Measurements from ENCODE around the gene TMSB10. TPM values are rescaled to one million over a fixed set of nuclear protein-coding genes. Genes with fewer than 3 reads are reported as not detected.

Gene TMSB10
- total RNA-seq, 1 experiment from 2014 or later = 869 TPM

DNA sequence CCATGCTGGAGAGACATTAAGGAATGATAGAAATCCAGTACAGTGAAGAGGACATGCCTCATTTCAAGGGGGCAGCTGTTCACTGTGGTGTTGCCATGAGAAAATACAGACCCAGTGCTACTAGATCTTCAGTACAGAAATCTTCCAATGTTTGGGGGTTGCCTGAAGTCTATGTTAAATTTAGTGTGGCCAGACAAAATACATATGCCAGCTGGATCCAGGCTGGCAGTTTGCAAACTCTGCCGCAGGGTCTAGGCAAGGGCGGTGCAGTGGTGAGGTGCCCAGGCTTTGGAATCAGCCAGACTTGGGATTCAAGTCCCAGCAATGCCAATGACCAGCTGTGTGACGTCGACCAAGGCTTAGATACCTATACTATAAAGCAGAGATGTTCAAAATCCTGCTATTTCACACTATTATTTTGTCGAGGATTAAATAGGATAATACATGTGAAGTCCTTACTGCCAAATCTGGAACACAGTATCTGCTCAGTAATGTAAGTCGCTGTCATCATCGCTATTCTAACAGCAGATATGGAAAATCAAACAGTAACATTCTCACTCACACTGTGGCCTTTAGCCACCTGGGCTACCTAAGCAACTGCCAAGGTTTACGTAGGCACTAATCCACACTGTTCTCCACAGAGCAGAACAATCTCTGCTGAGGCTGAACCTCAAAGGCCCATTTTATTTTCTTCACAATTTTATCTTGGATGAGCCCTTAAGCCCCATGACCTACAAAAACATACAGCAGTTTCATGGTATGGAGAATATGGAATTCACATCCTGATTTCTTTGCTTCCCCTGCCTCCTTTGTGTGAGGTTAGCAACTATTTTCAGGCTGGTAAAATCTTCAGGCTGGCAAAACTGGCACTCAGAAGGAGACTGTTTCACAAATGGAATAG lies 5.9 kb upstream of the TMSB10 start (continued):
- TF ChIP-seq, protein P1, sequence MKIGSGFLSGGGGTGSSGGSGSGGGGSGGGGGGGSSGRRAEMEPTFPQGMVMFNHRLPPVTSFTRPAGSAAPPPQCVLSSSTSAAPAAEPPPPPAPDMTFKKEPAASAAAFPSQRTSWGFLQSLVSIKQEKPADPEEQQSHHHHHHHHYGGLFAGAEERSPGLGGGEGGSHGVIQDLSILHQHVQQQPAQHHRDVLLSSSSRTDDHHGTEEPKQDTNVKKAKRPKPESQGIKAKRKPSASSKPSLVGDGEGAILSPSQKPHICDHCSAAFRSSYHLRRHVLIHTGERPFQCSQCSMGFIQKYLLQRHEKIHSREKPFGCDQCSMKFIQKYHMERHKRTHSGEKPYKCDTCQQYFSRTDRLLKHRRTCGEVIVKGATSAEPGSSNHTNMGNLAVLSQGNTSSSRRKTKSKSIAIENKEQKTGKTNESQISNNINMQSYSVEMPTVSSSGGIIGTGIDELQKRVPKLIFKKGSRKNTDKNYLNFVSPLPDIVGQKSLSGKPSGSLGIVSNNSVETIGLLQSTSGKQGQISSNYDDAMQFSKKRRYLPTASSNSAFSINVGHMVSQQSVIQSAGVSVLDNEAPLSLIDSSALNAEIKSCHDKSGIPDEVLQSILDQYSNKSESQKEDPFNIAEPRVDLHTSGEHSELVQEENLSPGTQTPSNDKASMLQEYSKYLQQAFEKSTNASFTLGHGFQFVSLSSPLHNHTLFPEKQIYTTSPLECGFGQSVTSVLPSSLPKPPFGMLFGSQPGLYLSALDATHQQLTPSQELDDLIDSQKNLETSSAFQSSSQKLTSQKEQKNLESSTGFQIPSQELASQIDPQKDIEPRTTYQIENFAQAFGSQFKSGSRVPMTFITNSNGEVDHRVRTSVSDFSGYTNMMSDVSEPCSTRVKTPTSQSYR (CRISPR knock-in tag; IDR thresholded peaks at IDR 0.05) = no peak
- TF ChIP-seq ZNF121 (CRISPR knock-in tag; IDR thresholded peaks at IDR 0.05) (no peak), CBFB (CRISPR knock-in tag; IDR thresholded peaks at IDR 0.05; ENCODE audit: low read depth) (no peak), GTF2I (CRISPR knock-in tag; conservative IDR thresholded peaks at IDR 0.05) (no peak), ZNF671 (CRISPR knock-in tag; IDR thresholded peaks at IDR 0.05) (no peak), ZBTB21 (CRISPR knock-in tag; IDR thresholded peaks at IDR 0.05; ENCODE audit: borderline replicate concordance) (no peak), NR1H2 (CRISPR knock-in tag; IDR thresholded peaks at IDR 0.05) (no peak)
- TF ChIP-seq, protein P2, sequence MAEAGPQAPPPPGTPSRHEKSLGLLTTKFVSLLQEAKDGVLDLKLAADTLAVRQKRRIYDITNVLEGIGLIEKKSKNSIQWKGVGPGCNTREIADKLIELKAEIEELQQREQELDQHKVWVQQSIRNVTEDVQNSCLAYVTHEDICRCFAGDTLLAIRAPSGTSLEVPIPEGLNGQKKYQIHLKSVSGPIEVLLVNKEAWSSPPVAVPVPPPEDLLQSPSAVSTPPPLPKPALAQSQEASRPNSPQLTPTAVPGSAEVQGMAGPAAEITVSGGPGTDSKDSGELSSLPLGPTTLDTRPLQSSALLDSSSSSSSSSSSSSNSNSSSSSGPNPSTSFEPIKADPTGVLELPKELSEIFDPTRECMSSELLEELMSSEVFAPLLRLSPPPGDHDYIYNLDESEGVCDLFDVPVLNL (CRISPR knock-in tag; IDR thresholded peaks at IDR 0.05; ENCODE audit: borderline replicate concordance, low read depth) = no peak
- TF ChIP-seq, protein P3, sequence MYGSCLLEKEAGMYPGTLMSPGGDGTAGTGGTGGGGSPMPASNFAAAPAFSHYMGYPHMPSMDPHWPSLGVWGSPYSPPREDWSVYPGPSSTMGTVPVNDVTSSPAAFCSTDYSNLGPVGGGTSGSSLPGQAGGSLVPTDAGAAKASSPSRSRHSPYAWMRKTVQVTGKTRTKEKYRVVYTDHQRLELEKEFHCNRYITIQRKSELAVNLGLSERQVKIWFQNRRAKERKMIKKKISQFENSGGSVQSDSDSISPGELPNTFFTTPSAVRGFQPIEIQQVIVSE (CRISPR knock-in tag; IDR thresholded peaks at IDR 0.05; ENCODE audit: borderline replicate concordance) = no peak

DNA sequence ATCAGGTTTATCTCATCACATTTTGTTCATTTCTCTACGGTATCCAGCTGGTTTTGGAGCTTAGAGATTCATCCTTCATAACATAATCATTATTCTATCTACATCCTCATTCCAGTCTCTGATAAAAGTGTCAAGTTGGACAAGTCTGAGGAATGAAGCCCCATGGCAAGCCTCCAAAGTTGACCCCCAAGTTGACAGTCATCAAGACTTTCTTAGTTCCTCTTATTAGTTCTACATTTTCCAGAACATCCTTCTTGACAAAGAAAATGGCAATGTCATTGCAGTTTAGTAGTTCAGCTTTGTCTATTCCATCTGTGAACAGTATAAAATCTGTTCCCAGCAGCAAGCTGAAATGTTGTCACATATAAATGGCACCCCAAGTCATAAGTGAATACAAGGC lies 4.5 kb upstream of the TMSB10 start:
- H3K36me3 Mint-ChIP-seq = no peaks in the 10 kb centered on the region
- H3K4me1 Mint-ChIP-seq = peaks cover 8% of the 10 kb centered on the region
- no peaks in the 10 kb centered on the region for H3K9me3 Mint-ChIP-seq
- H3K27me3 Mint-ChIP-seq (ENCODE audit: low read depth) = peaks cover 39% of the 10 kb centered on the region
- ChIA-PET CTCF (no interaction called here), POLR2A (no interaction called here)
- TF ChIP-seq IRF2 (CRISPR knock-in tag; IDR thresholded peaks at IDR 0.05; ENCODE audit: borderline replicate concordance, low read depth) = no peak
- H3K4me3 Mint-ChIP-seq = no peak overlapping the region
- ATAC-seq (no peak), DNase-seq (ENCODE audit: low spot score) (no peak)
- no peak overlapping the region for H3K27ac Mint-ChIP-seq

DNA sequence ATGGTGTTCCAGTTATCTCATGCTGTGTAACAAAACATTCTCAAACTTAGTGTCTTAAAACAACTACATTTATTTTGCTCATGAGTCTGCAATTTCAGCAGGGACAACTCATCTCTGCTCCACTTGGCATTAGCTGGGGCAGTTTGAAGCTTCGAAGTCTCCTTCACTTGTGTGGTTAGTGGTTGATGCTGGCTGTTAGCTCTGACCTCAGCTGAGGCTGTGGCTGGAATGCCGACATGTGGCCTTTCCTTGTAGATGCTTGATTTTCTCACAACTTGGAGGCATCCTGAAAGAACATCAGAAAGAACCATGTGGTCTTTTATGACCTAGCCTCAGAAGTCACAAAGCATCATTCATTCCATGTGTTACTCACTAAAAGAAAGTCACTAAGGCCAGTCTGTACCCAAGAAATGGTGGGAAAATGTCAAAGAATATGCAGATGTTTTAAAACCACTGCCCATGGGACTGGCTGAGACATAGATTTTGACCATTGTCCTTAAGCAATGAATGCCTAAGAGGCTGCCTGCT lies 3.8 kb upstream of the TMSB10 start:
- no peak overlapping the region for H3K4me3 Mint-ChIP-seq
- H3K4me1 Mint-ChIP-seq = peaks cover 10% of the 10 kb centered on the region
- ATAC-seq = no peak
- no peaks in the 10 kb centered on the region for H3K36me3 Mint-ChIP-seq
- DNase-seq (ENCODE audit: low spot score) = no peak
- POLR2A ChIA-PET = no interaction called here
- H3K27me3 Mint-ChIP-seq (ENCODE audit: low read depth) = peaks cover 39% of the 10 kb centered on the region
- TF ChIP-seq ZNF121 (CRISPR knock-in tag; IDR thresholded peaks at IDR 0.05) = no peak
- TF ChIP-seq CREB1 (CRISPR knock-in tag; IDR thresholded peaks at IDR 0.05) = no peak
- TF ChIP-seq, protein P4, sequence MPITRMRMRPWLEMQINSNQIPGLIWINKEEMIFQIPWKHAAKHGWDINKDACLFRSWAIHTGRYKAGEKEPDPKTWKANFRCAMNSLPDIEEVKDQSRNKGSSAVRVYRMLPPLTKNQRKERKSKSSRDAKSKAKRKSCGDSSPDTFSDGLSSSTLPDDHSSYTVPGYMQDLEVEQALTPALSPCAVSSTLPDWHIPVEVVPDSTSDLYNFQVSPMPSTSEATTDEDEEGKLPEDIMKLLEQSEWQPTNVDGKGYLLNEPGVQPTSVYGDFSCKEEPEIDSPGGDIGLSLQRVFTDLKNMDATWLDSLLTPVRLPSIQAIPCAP (CRISPR knock-in tag; IDR thresholded peaks at IDR 0.05) = no peak
- TF ChIP-seq, protein P5, sequence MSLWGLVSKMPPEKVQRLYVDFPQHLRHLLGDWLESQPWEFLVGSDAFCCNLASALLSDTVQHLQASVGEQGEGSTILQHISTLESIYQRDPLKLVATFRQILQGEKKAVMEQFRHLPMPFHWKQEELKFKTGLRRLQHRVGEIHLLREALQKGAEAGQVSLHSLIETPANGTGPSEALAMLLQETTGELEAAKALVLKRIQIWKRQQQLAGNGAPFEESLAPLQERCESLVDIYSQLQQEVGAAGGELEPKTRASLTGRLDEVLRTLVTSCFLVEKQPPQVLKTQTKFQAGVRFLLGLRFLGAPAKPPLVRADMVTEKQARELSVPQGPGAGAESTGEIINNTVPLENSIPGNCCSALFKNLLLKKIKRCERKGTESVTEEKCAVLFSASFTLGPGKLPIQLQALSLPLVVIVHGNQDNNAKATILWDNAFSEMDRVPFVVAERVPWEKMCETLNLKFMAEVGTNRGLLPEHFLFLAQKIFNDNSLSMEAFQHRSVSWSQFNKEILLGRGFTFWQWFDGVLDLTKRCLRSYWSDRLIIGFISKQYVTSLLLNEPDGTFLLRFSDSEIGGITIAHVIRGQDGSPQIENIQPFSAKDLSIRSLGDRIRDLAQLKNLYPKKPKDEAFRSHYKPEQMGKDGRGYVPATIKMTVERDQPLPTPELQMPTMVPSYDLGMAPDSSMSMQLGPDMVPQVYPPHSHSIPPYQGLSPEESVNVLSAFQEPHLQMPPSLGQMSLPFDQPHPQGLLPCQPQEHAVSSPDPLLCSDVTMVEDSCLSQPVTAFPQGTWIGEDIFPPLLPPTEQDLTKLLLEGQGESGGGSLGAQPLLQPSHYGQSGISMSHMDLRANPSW (CRISPR knock-in tag; conservative IDR thresholded peaks at IDR 0.05; ENCODE audit: low read depth) = no peak
- H3K9me3 Mint-ChIP-seq = no peaks in the 10 kb centered on the region
- CTCF ChIA-PET = interaction anchor here (1.2 to 2.3 kb wide), 2 partner anchors 19 to 24 kb away, joined by 4 to 7 read pairs; no protein-coding TSS in a partner anchor
- H3K27ac Mint-ChIP-seq = no peak overlapping the region
